GM18520 (cell line): Measurements from ENCODE around the gene MFSD2B.

Experiments used
- ATAC-seq: cut with Tn5 transposase; IDR thresholded peaks from one replicate; pipeline ENCODE4 v1.9.1; 2021; ENCODE audit not compliant: unreplicated experiment

Gene MFSD2B

GRCh38 chr2:24049485-24050021, 39.7 kb downstream of the MFSD2B start, which contains the start of gene FKBP1B:
Gene FKBP1B (plus strand): TSS chr2:24049741. CDS start chr2:24049850, 109 bp downstream.
- no peak for ATAC-seq

GRCh38 chr2:24050041-24050979, 40.4 kb downstream of the MFSD2B start:
- no peak for ATAC-seq

GRCh38 chr2:24051833-24052232, 41.9 kb downstream of the MFSD2B start:
- no peak for ATAC-seq

- ATAC-seq, result no peak
Observed at GRCh38 chr2:24052951-24053350, 43.1 kb downstream of the MFSD2B start.

GRCh38 chr2:24054366-24055010, 44.6 kb downstream of the MFSD2B start:
- no peak for ATAC-seq

- no peak for ATAC-seq
Observed at GRCh38 chr2:24055750-24056149, 45.9 kb downstream of the MFSD2B start.

GRCh38 chr2:24058564-24059271, 48.8 kb downstream of the MFSD2B start:
- no peak for ATAC-seq

- ATAC-seq, result no peak
Observed at GRCh38 chr2:24065341-24065740, 55.5 kb downstream of the MFSD2B start.

- no peak for ATAC-seq
Observed at GRCh38 chr2:24072259-24072658, 62.4 kb downstream of the MFSD2B start.

GRCh38 chr2:24073816-24074215, 63.9 kb downstream of the MFSD2B start:
- ATAC-seq, result no peak

- ATAC-seq, result no peak
Observed at GRCh38 chr2:24075259-24075658, 65.4 kb downstream of the MFSD2B start.
